ENCODE data around the gene PRMT7. TPM values are rescaled to one million over a fixed set of nuclear protein-coding genes. Genes with fewer than 3 reads are reported as not detected.

Gene PRMT7
- total RNA-seq, 1 experiment from 2014 or later = 33.1 TPM

DNA sequence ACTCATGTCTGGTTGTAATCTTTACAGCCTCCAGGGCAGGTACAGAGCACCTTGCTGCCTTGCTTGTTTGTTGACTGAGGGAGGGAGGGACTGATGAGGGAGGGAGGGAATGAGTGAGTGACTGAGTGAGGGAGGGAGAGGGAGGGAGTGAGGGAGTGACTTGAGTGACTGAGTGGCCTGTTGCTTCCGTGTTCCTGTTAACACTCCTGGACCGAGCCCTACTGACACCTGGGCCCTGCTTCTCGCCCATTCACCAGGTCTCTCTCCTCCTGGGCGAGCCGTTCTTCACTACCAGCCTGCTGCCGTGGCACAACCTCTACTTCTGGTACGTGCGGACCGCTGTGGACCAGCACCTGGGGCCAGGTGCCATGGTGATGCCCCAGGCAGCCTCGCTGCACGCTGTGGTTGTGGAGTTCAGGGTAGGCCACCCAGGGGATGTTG lies 41.2 kb downstream of the PRMT7 start:
- DNase-seq (ENCODE audit: low read depth, low spot score) = no peak
- no peak for ATAC-seq
- no peaks in the 10 kb centered on the region for H3K9me3 ChIP-seq (ENCODE audit: control insufficient read depth, insufficient read depth, low read depth, low read length)
- H3K4me3 ChIP-seq (ENCODE audit: low read depth in 2 of 2, low read length in 2 of 2) = no peak overlapping the region
- no peaks in the 10 kb centered on the region for H3K27me3 ChIP-seq (ENCODE audit: control insufficient read depth, insufficient read depth, low read length)
- no peak overlapping the region for H3K27ac ChIP-seq (ENCODE audit: low read length)
- no TSS peak for BruUV-seq (replicated peaks)
- ChIA-PET CTCF (no interaction called here), POLR2A (no interaction called here)
- intact Hi-C loops (cut with micrococcal nuclease; ENCODE audit: unreplicated experiment) (no loop called here), in situ Hi-C loops (cut with HindIII; ENCODE audit: low pct_unique_long_range_greater_than_20kb, low sequenced_read_pairs) (no loop called here)
- H3K4me1 ChIP-seq (ENCODE audit: control insufficient read depth, insufficient read depth, low read length) = no peaks in the 10 kb centered on the region
- no peaks in the 10 kb centered on the region; the same call in 1 of the 2 replicates for H3K36me3 ChIP-seq (ENCODE audit: control insufficient read depth, insufficient read depth, low read length)
- TF ChIP-seq, protein P1, sequence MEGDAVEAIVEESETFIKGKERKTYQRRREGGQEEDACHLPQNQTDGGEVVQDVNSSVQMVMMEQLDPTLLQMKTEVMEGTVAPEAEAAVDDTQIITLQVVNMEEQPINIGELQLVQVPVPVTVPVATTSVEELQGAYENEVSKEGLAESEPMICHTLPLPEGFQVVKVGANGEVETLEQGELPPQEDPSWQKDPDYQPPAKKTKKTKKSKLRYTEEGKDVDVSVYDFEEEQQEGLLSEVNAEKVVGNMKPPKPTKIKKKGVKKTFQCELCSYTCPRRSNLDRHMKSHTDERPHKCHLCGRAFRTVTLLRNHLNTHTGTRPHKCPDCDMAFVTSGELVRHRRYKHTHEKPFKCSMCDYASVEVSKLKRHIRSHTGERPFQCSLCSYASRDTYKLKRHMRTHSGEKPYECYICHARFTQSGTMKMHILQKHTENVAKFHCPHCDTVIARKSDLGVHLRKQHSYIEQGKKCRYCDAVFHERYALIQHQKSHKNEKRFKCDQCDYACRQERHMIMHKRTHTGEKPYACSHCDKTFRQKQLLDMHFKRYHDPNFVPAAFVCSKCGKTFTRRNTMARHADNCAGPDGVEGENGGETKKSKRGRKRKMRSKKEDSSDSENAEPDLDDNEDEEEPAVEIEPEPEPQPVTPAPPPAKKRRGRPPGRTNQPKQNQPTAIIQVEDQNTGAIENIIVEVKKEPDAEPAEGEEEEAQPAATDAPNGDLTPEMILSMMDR (IDR thresholded peaks at IDR 0.05) = no peak
- TF ChIP-seq SIN3A (IDR thresholded peaks at IDR 0.05; ENCODE audit: borderline replicate concordance, insufficient read depth, low read depth, low read length) = no peak

DNA sequence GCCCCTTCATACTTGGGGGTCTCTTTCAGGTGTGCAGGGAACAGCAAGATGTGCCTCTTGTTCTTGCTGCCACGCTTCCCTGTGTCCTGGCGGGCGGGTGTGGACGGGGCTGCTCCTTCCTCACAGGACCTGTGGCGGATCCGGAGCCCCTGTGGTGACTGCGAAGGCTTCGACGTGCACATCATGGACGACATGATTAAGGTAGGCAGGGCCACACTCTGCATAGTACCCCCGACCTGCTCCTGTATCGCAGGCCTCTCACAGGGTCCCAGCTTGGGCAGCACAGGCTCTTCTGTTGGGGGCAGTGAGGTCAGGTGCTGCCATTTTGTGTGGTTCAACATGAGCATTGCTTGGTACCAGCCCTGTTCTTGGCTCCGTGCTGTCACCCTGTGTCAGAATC lies 42.5 kb downstream of the PRMT7 start:
- in situ Hi-C loops (cut with HindIII; ENCODE audit: low pct_unique_long_range_greater_than_20kb, low sequenced_read_pairs) = no loop called here
- ATAC-seq (no peak), DNase-seq (ENCODE audit: low read depth, low spot score) (no peak)
- BruUV-seq (replicated peaks) = no TSS peak
- POLR2A ChIA-PET = no interaction called here
- intact Hi-C loops (cut with micrococcal nuclease; ENCODE audit: unreplicated experiment) = no loop called here
- CTCF ChIA-PET = no interaction called here
- no peak overlapping the region for H3K27ac ChIP-seq (ENCODE audit: low read length)
- H3K36me3 ChIP-seq (ENCODE audit: control insufficient read depth, insufficient read depth, low read length) = no peaks in the 10 kb centered on the region; the same call in 1 of the 2 replicates
- H3K4me1 ChIP-seq (ENCODE audit: control insufficient read depth, insufficient read depth, low read length) = no peaks in the 10 kb centered on the region
- H3K4me3 ChIP-seq (ENCODE audit: low read depth in 2 of 2, low read length in 2 of 2) = no peak overlapping the region
- H3K9me3 ChIP-seq (ENCODE audit: control insufficient read depth, insufficient read depth, low read depth, low read length) = no peaks in the 10 kb centered on the region
- H3K27me3 ChIP-seq (ENCODE audit: control insufficient read depth, insufficient read depth, low read length) = no peaks in the 10 kb centered on the region
- TF ChIP-seq, protein P2, sequence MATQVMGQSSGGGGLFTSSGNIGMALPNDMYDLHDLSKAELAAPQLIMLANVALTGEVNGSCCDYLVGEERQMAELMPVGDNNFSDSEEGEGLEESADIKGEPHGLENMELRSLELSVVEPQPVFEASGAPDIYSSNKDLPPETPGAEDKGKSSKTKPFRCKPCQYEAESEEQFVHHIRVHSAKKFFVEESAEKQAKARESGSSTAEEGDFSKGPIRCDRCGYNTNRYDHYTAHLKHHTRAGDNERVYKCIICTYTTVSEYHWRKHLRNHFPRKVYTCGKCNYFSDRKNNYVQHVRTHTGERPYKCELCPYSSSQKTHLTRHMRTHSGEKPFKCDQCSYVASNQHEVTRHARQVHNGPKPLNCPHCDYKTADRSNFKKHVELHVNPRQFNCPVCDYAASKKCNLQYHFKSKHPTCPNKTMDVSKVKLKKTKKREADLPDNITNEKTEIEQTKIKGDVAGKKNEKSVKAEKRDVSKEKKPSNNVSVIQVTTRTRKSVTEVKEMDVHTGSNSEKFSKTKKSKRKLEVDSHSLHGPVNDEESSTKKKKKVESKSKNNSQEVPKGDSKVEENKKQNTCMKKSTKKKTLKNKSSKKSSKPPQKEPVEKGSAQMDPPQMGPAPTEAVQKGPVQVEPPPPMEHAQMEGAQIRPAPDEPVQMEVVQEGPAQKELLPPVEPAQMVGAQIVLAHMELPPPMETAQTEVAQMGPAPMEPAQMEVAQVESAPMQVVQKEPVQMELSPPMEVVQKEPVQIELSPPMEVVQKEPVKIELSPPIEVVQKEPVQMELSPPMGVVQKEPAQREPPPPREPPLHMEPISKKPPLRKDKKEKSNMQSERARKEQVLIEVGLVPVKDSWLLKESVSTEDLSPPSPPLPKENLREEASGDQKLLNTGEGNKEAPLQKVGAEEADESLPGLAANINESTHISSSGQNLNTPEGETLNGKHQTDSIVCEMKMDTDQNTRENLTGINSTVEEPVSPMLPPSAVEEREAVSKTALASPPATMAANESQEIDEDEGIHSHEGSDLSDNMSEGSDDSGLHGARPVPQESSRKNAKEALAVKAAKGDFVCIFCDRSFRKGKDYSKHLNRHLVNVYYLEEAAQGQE (IDR thresholded peaks at IDR 0.05; ENCODE audit: insufficient read depth in 1 of 2, low read depth in 2 of 2, low read length in 1 of 2) = no peak
- TF ChIP-seq SIN3A (IDR thresholded peaks at IDR 0.05; ENCODE audit: borderline replicate concordance, insufficient read depth, low read depth, low read length) (no peak), POLR2AphosphoS5 (IDR thresholded peaks at IDR 0.05; ENCODE audit: low read depth, low read length) (no peak), TCF7L2 (IDR thresholded peaks at IDR 0.05; ENCODE audit: low read depth, low read length) (no peak)
- TF ChIP-seq, protein P1 (IDR thresholded peaks at IDR 0.05) = no peak

Data from Panc1 (cell line).